ENCODE measurements around the gene NCBP2L. TPM values are rescaled to one million over a fixed set of nuclear protein-coding genes. Genes with fewer than 3 reads are reported as not detected.
A peak's percentile ranks its signal among the peaks of the same experiment; 100 is the strongest.

The NCBP2L gene
- total RNA-seq, 1 experiment from 2014 or later = 0.20 TPM

GRCh38 chrX:107729558-107730297, 47.8 kb upstream of the NCBP2L start:
- peak; percentile 24 for DNase-seq (ENCODE audit: low spot score)
- peak; percentile 53 for ATAC-seq
- peaks cover 54% of the 10 kb centered on the region for H3K4me1 Mint-ChIP-seq
- TF ChIP-seq CTCF (IDR thresholded peaks at IDR 0.05) = no peak
- TF ChIP-seq, protein P1, sequence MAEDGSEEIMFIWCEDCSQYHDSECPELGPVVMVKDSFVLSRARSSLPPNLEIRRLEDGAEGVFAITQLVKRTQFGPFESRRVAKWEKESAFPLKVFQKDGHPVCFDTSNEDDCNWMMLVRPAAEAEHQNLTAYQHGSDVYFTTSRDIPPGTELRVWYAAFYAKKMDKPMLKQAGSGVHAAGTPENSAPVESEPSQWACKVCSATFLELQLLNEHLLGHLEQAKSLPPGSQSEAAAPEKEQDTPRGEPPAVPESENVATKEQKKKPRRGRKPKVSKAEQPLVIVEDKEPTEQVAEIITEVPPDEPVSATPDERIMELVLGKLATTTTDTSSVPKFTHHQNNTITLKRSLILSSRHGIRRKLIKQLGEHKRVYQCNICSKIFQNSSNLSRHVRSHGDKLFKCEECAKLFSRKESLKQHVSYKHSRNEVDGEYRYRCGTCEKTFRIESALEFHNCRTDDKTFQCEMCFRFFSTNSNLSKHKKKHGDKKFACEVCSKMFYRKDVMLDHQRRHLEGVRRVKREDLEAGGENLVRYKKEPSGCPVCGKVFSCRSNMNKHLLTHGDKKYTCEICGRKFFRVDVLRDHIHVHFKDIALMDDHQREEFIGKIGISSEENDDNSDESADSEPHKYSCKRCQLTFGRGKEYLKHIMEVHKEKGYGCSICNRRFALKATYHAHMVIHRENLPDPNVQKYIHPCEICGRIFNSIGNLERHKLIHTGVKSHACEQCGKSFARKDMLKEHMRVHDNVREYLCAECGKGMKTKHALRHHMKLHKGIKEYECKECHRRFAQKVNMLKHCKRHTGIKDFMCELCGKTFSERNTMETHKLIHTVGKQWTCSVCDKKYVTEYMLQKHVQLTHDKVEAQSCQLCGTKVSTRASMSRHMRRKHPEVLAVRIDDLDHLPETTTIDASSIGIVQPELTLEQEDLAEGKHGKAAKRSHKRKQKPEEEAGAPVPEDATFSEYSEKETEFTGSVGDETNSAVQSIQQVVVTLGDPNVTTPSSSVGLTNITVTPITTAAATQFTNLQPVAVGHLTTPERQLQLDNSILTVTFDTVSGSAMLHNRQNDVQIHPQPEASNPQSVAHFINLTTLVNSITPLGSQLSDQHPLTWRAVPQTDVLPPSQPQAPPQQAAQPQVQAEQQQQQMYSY (CRISPR knock-in tag; IDR thresholded peaks at IDR 0.05) = no peak
- no peak for TF ChIP-seq CDX4 (CRISPR knock-in tag; IDR thresholded peaks at IDR 0.05; ENCODE audit: borderline replicate concordance)
- 0 out of 2 replicates have a peak, but pooled peaks have one; percentile 37 for TF ChIP-seq GTF2I (CRISPR knock-in tag; conservative IDR thresholded peaks at IDR 0.05)
- TF ChIP-seq, protein P2, sequence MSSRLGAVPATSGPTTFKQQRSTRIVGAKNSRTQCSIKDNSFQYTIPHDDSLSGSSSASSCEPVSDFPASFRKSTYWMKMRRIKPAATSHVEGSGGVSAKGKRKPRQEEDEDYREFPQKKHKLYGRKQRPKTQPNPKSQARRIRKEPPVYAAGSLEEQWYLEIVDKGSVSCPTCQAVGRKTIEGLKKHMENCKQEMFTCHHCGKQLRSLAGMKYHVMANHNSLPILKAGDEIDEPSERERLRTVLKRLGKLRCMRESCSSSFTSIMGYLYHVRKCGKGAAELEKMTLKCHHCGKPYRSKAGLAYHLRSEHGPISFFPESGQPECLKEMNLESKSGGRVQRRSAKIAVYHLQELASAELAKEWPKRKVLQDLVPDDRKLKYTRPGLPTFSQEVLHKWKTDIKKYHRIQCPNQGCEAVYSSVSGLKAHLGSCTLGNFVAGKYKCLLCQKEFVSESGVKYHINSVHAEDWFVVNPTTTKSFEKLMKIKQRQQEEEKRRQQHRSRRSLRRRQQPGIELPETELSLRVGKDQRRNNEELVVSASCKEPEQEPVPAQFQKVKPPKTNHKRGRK (CRISPR knock-in tag; IDR thresholded peaks at IDR 0.05; ENCODE audit: borderline replicate concordance) = no peak
- TF ChIP-seq MYBL2 (CRISPR knock-in tag; IDR thresholded peaks at IDR 0.05) = no peak
- TF ChIP-seq RORB (CRISPR knock-in tag; IDR thresholded peaks at IDR 0.05) = no peak
- TF ChIP-seq PRRX2 (CRISPR knock-in tag; IDR thresholded peaks at IDR 0.05) = no peak
- H3K27me3 Mint-ChIP-seq (ENCODE audit: low read depth) = no peaks in the 10 kb centered on the region
- ChIA-PET POLR2A (interaction anchor here (0.7 to 2.6 kb wide), 4 partner anchors 12 to 56 kb away, joined by 3 to 10 read pairs (median 3); partner anchors contain the start of gene NCBP2L), CTCF (interaction anchor here (1.0 to 4.2 kb wide), 11 partner anchors 12 to 75 kb away, joined by 3 to 49 read pairs (median 5); partner anchors contain the start of genes NCBP2L and TSC22D3)
- no peaks in the 10 kb centered on the region for H3K36me3 Mint-ChIP-seq
- no peak overlapping the region for H3K4me3 Mint-ChIP-seq
- H3K9me3 Mint-ChIP-seq = no peaks in the 10 kb centered on the region
- H3K27ac Mint-ChIP-seq = no peak overlapping the region

- CTCF ChIA-PET = interaction anchor here (1.3 to 4.2 kb wide), 5 partner anchors 13 to 71 kb away, joined by 6 to 49 read pairs (median 13); partner anchors contain the start of genes NCBP2L and TSC22D3
- no peak overlapping the region for H3K27ac Mint-ChIP-seq
- no peaks in the 10 kb centered on the region for H3K36me3 Mint-ChIP-seq
- no peaks in the 10 kb centered on the region for H3K9me3 Mint-ChIP-seq
- POLR2A ChIA-PET = interaction anchor here (2.6 kb wide), 1 partner anchor 14 kb away, joined by 10 read pairs; no protein-coding TSS in a partner anchor
- H3K27me3 Mint-ChIP-seq (ENCODE audit: low read depth) = no peaks in the 10 kb centered on the region
- DNase-seq (ENCODE audit: low spot score) (no peak), ATAC-seq (no peak)
- H3K4me3 Mint-ChIP-seq = no peak overlapping the region
- H3K4me1 Mint-ChIP-seq = peaks cover 52% of the 10 kb centered on the region
- TF ChIP-seq, protein P1 (CRISPR knock-in tag; IDR thresholded peaks at IDR 0.05) = no peak
- TF ChIP-seq, protein P3, sequence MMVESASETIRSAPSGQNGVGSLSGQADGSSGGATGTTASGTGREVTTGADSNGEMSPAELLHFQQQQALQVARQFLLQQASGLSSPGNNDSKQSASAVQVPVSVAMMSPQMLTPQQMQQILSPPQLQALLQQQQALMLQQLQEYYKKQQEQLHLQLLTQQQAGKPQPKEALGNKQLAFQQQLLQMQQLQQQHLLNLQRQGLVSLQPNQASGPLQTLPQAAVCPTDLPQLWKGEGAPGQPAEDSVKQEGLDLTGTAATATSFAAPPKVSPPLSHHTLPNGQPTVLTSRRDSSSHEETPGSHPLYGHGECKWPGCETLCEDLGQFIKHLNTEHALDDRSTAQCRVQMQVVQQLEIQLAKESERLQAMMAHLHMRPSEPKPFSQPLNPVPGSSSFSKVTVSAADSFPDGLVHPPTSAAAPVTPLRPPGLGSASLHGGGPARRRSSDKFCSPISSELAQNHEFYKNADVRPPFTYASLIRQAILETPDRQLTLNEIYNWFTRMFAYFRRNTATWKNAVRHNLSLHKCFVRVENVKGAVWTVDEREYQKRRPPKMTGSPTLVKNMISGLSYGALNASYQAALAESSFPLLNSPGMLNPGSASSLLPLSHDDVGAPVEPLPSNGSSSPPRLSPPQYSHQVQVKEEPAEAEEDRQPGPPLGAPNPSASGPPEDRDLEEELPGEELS (CRISPR knock-in tag; IDR thresholded peaks at IDR 0.05) = no peak
- TF ChIP-seq, protein P4, sequence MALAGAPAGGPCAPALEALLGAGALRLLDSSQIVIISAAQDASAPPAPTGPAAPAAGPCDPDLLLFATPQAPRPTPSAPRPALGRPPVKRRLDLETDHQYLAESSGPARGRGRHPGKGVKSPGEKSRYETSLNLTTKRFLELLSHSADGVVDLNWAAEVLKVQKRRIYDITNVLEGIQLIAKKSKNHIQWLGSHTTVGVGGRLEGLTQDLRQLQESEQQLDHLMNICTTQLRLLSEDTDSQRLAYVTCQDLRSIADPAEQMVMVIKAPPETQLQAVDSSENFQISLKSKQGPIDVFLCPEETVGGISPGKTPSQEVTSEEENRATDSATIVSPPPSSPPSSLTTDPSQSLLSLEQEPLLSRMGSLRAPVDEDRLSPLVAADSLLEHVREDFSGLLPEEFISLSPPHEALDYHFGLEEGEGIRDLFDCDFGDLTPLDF (CRISPR knock-in tag; IDR thresholded peaks at IDR 0.05) = no peak
- TF ChIP-seq, protein P5, sequence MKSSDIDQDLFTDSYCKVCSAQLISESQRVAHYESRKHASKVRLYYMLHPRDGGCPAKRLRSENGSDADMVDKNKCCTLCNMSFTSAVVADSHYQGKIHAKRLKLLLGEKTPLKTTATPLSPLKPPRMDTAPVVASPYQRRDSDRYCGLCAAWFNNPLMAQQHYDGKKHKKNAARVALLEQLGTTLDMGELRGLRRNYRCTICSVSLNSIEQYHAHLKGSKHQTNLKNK (CRISPR knock-in tag; IDR thresholded peaks at IDR 0.05) = no peak
- TF ChIP-seq TCF7 (CRISPR knock-in tag; IDR thresholded peaks at IDR 0.05; ENCODE audit: low read depth) (no peak), USF2 (CRISPR knock-in tag; IDR thresholded peaks at IDR 0.05) (no peak), IRF1 (CRISPR knock-in tag; IDR thresholded peaks at IDR 0.05) (no peak), SP1 (CRISPR knock-in tag; conservative IDR thresholded peaks at IDR 0.05) (no peak)
Measured at GRCh38 chrX:107730298-107730655, 47.3 kb upstream of the NCBP2L start.
